ENCODE measurements around the gene OBSCN. TPM values are rescaled to one million over a fixed set of nuclear protein-coding genes. Genes with fewer than 3 reads are reported as not detected.

OBSCN gene
- total RNA-seq, 1 donor from 2014 or later, result 20.6 TPM

- TF ChIP-seq CTCF (conservative IDR thresholded peaks at IDR 0.05; ENCODE audit: low read depth, low read length), result no peak
- no peak for DNase-seq (ENCODE audit: low read depth)
- no peak overlapping the region for H3K4me3 ChIP-seq (ENCODE audit: low read depth, low read length)
Observed at GRCh38 chr1:228362141-228362883, 154.5 kb downstream of the OBSCN start.

- no peak overlapping the region for H3K4me3 ChIP-seq (ENCODE audit: low read depth, low read length)
- TF ChIP-seq CTCF (conservative IDR thresholded peaks at IDR 0.05; ENCODE audit: low read depth, low read length), result no peak
- DNase-seq (ENCODE audit: low read depth), result no peak
Observed at GRCh38 chr1:228362884-228363450, 155.1 kb downstream of the OBSCN start.

DNA sequence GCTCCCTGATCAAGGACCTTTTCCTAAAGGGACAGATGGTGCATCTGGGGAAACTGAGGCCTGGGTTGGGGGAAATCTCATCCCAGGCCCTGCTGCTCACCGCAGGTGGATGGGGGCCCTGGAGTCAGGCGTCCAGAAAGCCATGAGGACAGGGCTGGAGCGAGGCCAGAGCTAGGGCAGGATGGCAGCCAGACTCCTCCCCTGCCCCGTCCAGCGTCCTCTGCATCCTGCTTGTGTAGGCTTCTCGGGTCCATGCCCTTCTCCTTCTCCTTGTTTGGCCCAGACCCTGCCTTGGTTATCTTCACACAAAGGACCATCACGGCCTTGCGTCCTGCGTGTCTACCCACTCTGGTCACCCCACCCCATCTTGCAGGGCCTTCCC is 155.8 kb downstream of the OBSCN start:
- no peak for TF ChIP-seq CTCF (conservative IDR thresholded peaks at IDR 0.05; ENCODE audit: low read depth, low read length)
- DNase-seq (ENCODE audit: low read depth), result no peak
- no peak overlapping the region for H3K4me3 ChIP-seq (ENCODE audit: low read depth, low read length)

GRCh38 chr1:228364068-228364705 is 156.3 kb downstream of the OBSCN start:
- no peak for TF ChIP-seq CTCF (conservative IDR thresholded peaks at IDR 0.05; ENCODE audit: low read depth, low read length)
- DNase-seq (ENCODE audit: low read depth), result no peak
- H3K4me3 ChIP-seq (ENCODE audit: low read depth, low read length), result no peak overlapping the region

- H3K4me3 ChIP-seq (ENCODE audit: low read depth, low read length), result no peak overlapping the region
- no peak for TF ChIP-seq CTCF (conservative IDR thresholded peaks at IDR 0.05; ENCODE audit: low read depth, low read length)
- no peak for DNase-seq (ENCODE audit: low read depth)
Observed at GRCh38 chr1:228364706-228365213, 156.9 kb downstream of the OBSCN start.

DNA sequence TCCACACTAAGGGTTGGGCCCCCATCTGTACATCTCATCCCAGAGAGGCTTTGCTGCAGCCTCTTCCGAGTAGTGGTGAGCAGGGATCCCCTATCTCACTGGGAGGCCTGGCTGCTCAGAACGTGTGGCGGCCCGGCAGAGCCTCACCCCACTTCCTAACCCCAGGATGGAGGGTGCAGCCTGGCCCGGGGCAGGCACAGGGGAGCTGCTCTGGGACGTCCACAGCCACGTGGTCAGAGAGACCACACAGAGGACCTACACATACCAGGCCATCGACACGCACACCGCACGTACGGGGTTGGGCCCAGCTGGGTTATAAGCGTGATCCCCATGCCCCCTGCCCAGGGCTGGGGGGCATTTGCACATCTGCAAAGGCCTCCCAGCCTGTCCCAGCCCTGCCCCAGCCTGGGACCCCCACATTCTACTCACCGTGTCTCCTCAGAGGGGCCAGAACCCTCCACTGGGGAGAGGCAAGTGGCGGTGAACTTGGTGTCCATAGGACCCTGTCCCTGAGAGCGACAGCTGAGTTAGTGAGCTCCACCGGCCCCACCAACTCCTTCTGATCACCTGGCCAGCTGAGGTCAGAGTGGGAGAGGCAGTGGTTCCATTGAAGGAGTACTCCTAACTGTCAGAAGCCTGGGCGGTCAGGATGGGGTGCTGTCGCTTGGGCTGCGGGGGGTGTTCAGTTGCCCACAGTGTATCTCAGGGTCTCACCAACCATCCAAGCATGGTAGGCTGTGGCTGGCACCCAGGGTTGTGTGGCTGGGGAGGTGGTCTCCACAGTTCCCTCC is 157.6 kb downstream of the OBSCN start:
- no peak for TF ChIP-seq CTCF (conservative IDR thresholded peaks at IDR 0.05; ENCODE audit: low read depth, low read length)
- no peak overlapping the region for H3K4me3 ChIP-seq (ENCODE audit: low read depth, low read length)
- DNase-seq (ENCODE audit: low read depth), result no peak

Data from epithelial cell of proximal tubule (primary cell).